GM21360 (cell line): ENCODE data around the gene KLHL13.

ENCODE experiments used
- ATAC-seq: cut with Tn5 transposase; IDR thresholded peaks from one replicate; pipeline ENCODE4 v1.9.1; 2021; ENCODE audit warnings: mild to moderate bottlenecking, moderate library complexity; ENCODE audit not compliant: unreplicated experiment

Gene KLHL13

GRCh38 chrX:117895418-117895817 is 221.2 kb downstream of the KLHL13 start:
- no peak for ATAC-seq

- ATAC-seq = no peak
These were observed 224.1 kb downstream of the KLHL13 start for GRCh38 chrX:117892469-117892868.

- ATAC-seq = no peak
These were observed 244.8 kb downstream of the KLHL13 start for GRCh38 chrX:117871796-117872195.

GRCh38 chrX:117860517-117860916 is 256.1 kb downstream of the KLHL13 start:
- no peak for ATAC-seq

GRCh38 chrX:117854806-117855205 is 261.8 kb downstream of the KLHL13 start:
- no peak for ATAC-seq

- no peak for ATAC-seq
These were observed 265.6 kb downstream of the KLHL13 start for GRCh38 chrX:117851025-117851424.
